MM.1S (cell line): Measurements from ENCODE around the gene ETV3.

Experiments
- CTCF ChIP-seq: fragments of 300-600 bp; sonication (generic); IDR thresholded peaks from 2 replicates; pipeline ENCODE4 v1.5.1; 2016; ENCODE audit warnings: antibody characterized with exemption, low read length, mixed read lengths
- EZH2phosphoT487 ChIP-seq: fragments of 300-600 bp; sonication (generic); IDR thresholded peaks from 2 replicates; pipeline ENCODE4 v1.6.1; 2018; ENCODE audit warnings: antibody characterized with exemption, low read length

GRCh38 chr1:157137408-157138219 is 581 bp downstream of the ETV3 start:
- TF ChIP-seq CTCF (no peak; the same call in 1 of the 2 replicates), EZH2phosphoT487 (no peak)
